ENCODE results near the gene TUBA4B.

TUBA4B gene

GRCh38 chr2:219223831-219224610 lies 29.0 kb upstream of the TUBA4B start:
- H3K36me3 ChIP-seq (ENCODE audit: insufficient read depth, low read length): peaks cover 45% of the 10 kb centered on the region
- H3K9me3 ChIP-seq (ENCODE audit: low read length): no peaks in the 10 kb centered on the region
- no peaks in the 10 kb centered on the region for H3K27me3 ChIP-seq (ENCODE audit: insufficient read depth, low read length)
- no peak overlapping the region for H2AFZ ChIP-seq (ENCODE audit: low read depth, low read length)
- peaks cover 18% of the 10 kb centered on the region for H3K4me1 ChIP-seq (ENCODE audit: insufficient read depth, low read length)
- no peak overlapping the region for H3K4me3 ChIP-seq (ENCODE audit: low read length)

- H3K9me3 ChIP-seq (ENCODE audit: low read length): no peaks in the 10 kb centered on the region
- no peak overlapping the region for H3K4me3 ChIP-seq (ENCODE audit: low read length)
- H3K36me3 ChIP-seq (ENCODE audit: insufficient read depth, low read length): peaks cover 40% of the 10 kb centered on the region
These were observed 27.7 kb upstream of the TUBA4B start for GRCh38 chr2:219225350-219225749.

GRCh38 chr2:219228041-219228910 lies 24.8 kb upstream of the TUBA4B start:
- no peak overlapping the region for H2AFZ ChIP-seq (ENCODE audit: low read depth, low read length)
- no peaks in the 10 kb centered on the region for H3K27me3 ChIP-seq (ENCODE audit: insufficient read depth, low read length)
- no peaks in the 10 kb centered on the region for H3K9me3 ChIP-seq (ENCODE audit: low read length)
- H3K4me3 ChIP-seq (ENCODE audit: low read length): peak overlapping the region; percentile 60
- peaks cover 35% of the 10 kb centered on the region for H3K36me3 ChIP-seq (ENCODE audit: insufficient read depth, low read length)
- peaks cover 18% of the 10 kb centered on the region for H3K4me1 ChIP-seq (ENCODE audit: insufficient read depth, low read length)

More at GRCh38 chr2:219225350-219225749, 27.7 kb upstream of the TUBA4B start:
- Histone ChIP-seq H2AFZ (ENCODE audit: low read depth, low read length) (no peak overlapping the region), H3K27me3 (ENCODE audit: insufficient read depth, low read length) (no peaks in the 10 kb centered on the region), H3K4me1 (ENCODE audit: insufficient read depth, low read length) (peaks cover 14% of the 10 kb centered on the region)

- peaks cover 35% of the 10 kb centered on the region for H3K36me3 ChIP-seq (ENCODE audit: insufficient read depth, low read length)
- H2AFZ ChIP-seq (ENCODE audit: low read depth, low read length): peak overlapping the region; percentile 57
- H3K4me1 ChIP-seq (ENCODE audit: insufficient read depth, low read length): peaks cover 18% of the 10 kb centered on the region
- H3K4me3 ChIP-seq (ENCODE audit: low read length): peak overlapping the region; percentile 60
- H3K27me3 ChIP-seq (ENCODE audit: insufficient read depth, low read length): no peaks in the 10 kb centered on the region
- H3K9me3 ChIP-seq (ENCODE audit: low read length): no peaks in the 10 kb centered on the region
These were observed 24.1 kb upstream of the TUBA4B start for GRCh38 chr2:219228911-219229304.

- Histone ChIP-seq H3K4me1 (ENCODE audit: insufficient read depth, low read length) (peaks cover 18% of the 10 kb centered on the region), H2AFZ (ENCODE audit: low read depth, low read length) (peak within 1 kb of the TSS; percentile 57), H3K9me3 (ENCODE audit: low read length) (no peaks in the 10 kb centered on the region), H3K36me3 (ENCODE audit: insufficient read depth, low read length) (peaks cover 35% of the 10 kb centered on the region), H3K27me3 (ENCODE audit: insufficient read depth, low read length) (no peaks in the 10 kb centered on the region), H3K4me3 (ENCODE audit: low read length) (peak within 1 kb of the TSS; percentile 60)
These were observed 23.6 kb upstream of the TUBA4B start, which contains the start of the genes ANKZF1 and ATG9A for GRCh38 chr2:219229305-219230058. Gene ANKZF1, plus strand, starts transcription at chr2:219229806. Its CDS starts 452 bp downstream, at chr2:219230258. Gene ATG9A, minus strand, starts transcription at chr2:219229636. Its CDS starts 1,612 bp downstream, at chr2:219228024.

- H2AFZ ChIP-seq (ENCODE audit: low read depth, low read length): peak overlapping the region; percentile 30
- peak overlapping the region; percentile 60 for H3K4me3 ChIP-seq (ENCODE audit: low read length)
- H3K36me3 ChIP-seq (ENCODE audit: insufficient read depth, low read length): peaks cover 34% of the 10 kb centered on the region
These were observed 22.9 kb upstream of the TUBA4B start for GRCh38 chr2:219230059-219230540.

GRCh38 chr2:219234331-219234730 lies 18.7 kb upstream of the TUBA4B start:
- H3K4me3 ChIP-seq (ENCODE audit: low read length): no peak overlapping the region
- H2AFZ ChIP-seq (ENCODE audit: low read depth, low read length): no peak overlapping the region
- peaks cover 7% of the 10 kb centered on the region for H3K4me1 ChIP-seq (ENCODE audit: insufficient read depth, low read length)
- H3K9me3 ChIP-seq (ENCODE audit: low read length): no peaks in the 10 kb centered on the region
- H3K27me3 ChIP-seq (ENCODE audit: insufficient read depth, low read length): no peaks in the 10 kb centered on the region
- H3K36me3 ChIP-seq (ENCODE audit: insufficient read depth, low read length): peaks cover 58% of the 10 kb centered on the region

More at GRCh38 chr2:219230059-219230540, 22.9 kb upstream of the TUBA4B start:
- Histone ChIP-seq H3K9me3 (ENCODE audit: low read length) (no peaks in the 10 kb centered on the region), H3K27me3 (ENCODE audit: insufficient read depth, low read length) (no peaks in the 10 kb centered on the region), H3K4me1 (ENCODE audit: insufficient read depth, low read length) (peaks cover 18% of the 10 kb centered on the region)

GRCh38 chr2:219243291-219243761 lies 9.7 kb upstream of the TUBA4B start:
- Histone ChIP-seq H3K27me3 (ENCODE audit: insufficient read depth, low read length) (no peaks in the 10 kb centered on the region), H2AFZ (ENCODE audit: low read depth, low read length) (no peak overlapping the region), H3K4me3 (ENCODE audit: low read length) (no peak overlapping the region), H3K4me1 (ENCODE audit: insufficient read depth, low read length) (peaks cover 18% of the 10 kb centered on the region), H3K36me3 (ENCODE audit: insufficient read depth, low read length) (peaks cover 25% of the 10 kb centered on the region), H3K9me3 (ENCODE audit: low read length) (no peaks in the 10 kb centered on the region)

GRCh38 chr2:219244789-219245147 lies 8.3 kb upstream of the TUBA4B start:
- H3K27me3 ChIP-seq (ENCODE audit: insufficient read depth, low read length): no peaks in the 10 kb centered on the region
- H3K36me3 ChIP-seq (ENCODE audit: insufficient read depth, low read length): peaks cover 19% of the 10 kb centered on the region

GRCh38 chr2:219245148-219245898 lies 7.7 kb upstream of the TUBA4B start, which contains the start of the genes GLB1L and STK16:
Gene GLB1L, minus strand, starts transcription at chr2:219245444. Its CDS starts 1,871 bp downstream, at chr2:219243573.
Gene STK16, plus strand, starts transcription at chr2:219245479. Its CDS starts 521 bp downstream, at chr2:219246000.
- Histone ChIP-seq H2AFZ (ENCODE audit: low read depth, low read length) (peak within 1 kb of the TSS; percentile 23), H3K4me1 (ENCODE audit: insufficient read depth, low read length) (peaks cover 18% of the 10 kb centered on the region), H3K9me3 (ENCODE audit: low read length) (no peaks in the 10 kb centered on the region), H3K4me3 (ENCODE audit: low read length) (peak within 1 kb of the TSS; percentile 71), H3K27me3 (ENCODE audit: insufficient read depth, low read length) (no peaks in the 10 kb centered on the region), H3K36me3 (ENCODE audit: insufficient read depth, low read length) (peaks cover 19% of the 10 kb centered on the region)

More at GRCh38 chr2:219244789-219245147, 8.3 kb upstream of the TUBA4B start:
- Histone ChIP-seq H2AFZ (ENCODE audit: low read depth, low read length) (peak overlapping the region; percentile 23), H3K9me3 (ENCODE audit: low read length) (no peaks in the 10 kb centered on the region), H3K4me1 (ENCODE audit: insufficient read depth, low read length) (peaks cover 18% of the 10 kb centered on the region), H3K4me3 (ENCODE audit: low read length) (peak overlapping the region; percentile 71)

GRCh38 chr2:219245899-219246230 lies 7.2 kb upstream of the TUBA4B start:
- Histone ChIP-seq H3K9me3 (ENCODE audit: low read length) (no peaks in the 10 kb centered on the region), H3K36me3 (ENCODE audit: insufficient read depth, low read length) (peaks cover 19% of the 10 kb centered on the region), H2AFZ (ENCODE audit: low read depth, low read length) (no peak overlapping the region), H3K4me1 (ENCODE audit: insufficient read depth, low read length) (peaks cover 18% of the 10 kb centered on the region), H3K4me3 (ENCODE audit: low read length) (peak overlapping the region; percentile 71), H3K27me3 (ENCODE audit: insufficient read depth, low read length) (no peaks in the 10 kb centered on the region)

GRCh38 chr2:219246559-219246958 lies 6.5 kb upstream of the TUBA4B start:
- H2AFZ ChIP-seq (ENCODE audit: low read depth, low read length): no peak overlapping the region
- peaks cover 19% of the 10 kb centered on the region for H3K36me3 ChIP-seq (ENCODE audit: insufficient read depth, low read length)
- peak overlapping the region; percentile 71 for H3K4me3 ChIP-seq (ENCODE audit: low read length)
- peaks cover 6% of the 10 kb centered on the region for H3K27me3 ChIP-seq (ENCODE audit: insufficient read depth, low read length)
- no peaks in the 10 kb centered on the region for H3K9me3 ChIP-seq (ENCODE audit: low read length)
- H3K4me1 ChIP-seq (ENCODE audit: insufficient read depth, low read length): peaks cover 18% of the 10 kb centered on the region

All from neuron (in vitro differentiated cells).